HepG2 (cell line): ENCODE results near the gene OSER1. TPM values are rescaled to one million over a fixed set of nuclear protein-coding genes. Genes with fewer than 3 reads are reported as not detected.

ENCODE experiments used
- CBX1 ChIP-seq: IDR thresholded peaks from one replicate; pipeline ENCODE4 v1.6.1; 2016; ENCODE audit warnings: antibody characterized with exemption, low read depth
- CCDC6 ChIP-seq: sonication (generic); formaldehyde crosslinking; IDR thresholded peaks from 2 replicates; pipeline ENCODE4 v1.8.1; 2022; ENCODE audit warnings: mild to moderate bottlenecking, missing genetic modification reagents, moderate library complexity
- DNMT1 ChIP-seq: sonication (generic); formaldehyde crosslinking; IDR thresholded peaks from 2 replicates; pipeline ENCODE4 v1.5.1; 2020; ENCODE audit warnings: mild to moderate bottlenecking, missing genetic modification reagents
- PHF21A ChIP-seq: sonication (generic); formaldehyde crosslinking; IDR thresholded peaks from 2 replicates; pipeline ENCODE4 v1.5.0; 2020; ENCODE audit warnings: mild to moderate bottlenecking, missing genetic modification reagents
- SATB2 ChIP-seq: sonication (generic); formaldehyde crosslinking; IDR thresholded peaks from 2 replicates; pipeline ENCODE4 v1.5.0; 2020; ENCODE audit warnings: missing genetic modification reagents
- TRIM24 ChIP-seq: sonication (generic); formaldehyde crosslinking; IDR thresholded peaks from 2 replicates; pipeline ENCODE4 v1.8.0; 2022; ENCODE audit warnings: mild to moderate bottlenecking, missing genetic modification reagents
- YEATS2 ChIP-seq: sonication (generic); formaldehyde crosslinking; IDR thresholded peaks from 2 replicates; pipeline ENCODE4 v1.4.0; 2020; ENCODE audit warnings: missing genetic modification reagents, borderline replicate concordance
- ZBTB20 ChIP-seq: sonication (generic); formaldehyde crosslinking; IDR thresholded peaks from 2 replicates; pipeline ENCODE4 v1.8.1; 2023; ENCODE audit warnings: missing genetic modification reagents, low read depth, mild to moderate bottlenecking, borderline replicate concordance
- ZFAT ChIP-seq: sonication (generic); formaldehyde crosslinking; conservative IDR thresholded peaks from 2 replicates; pipeline ENCODE4 v1.8.1; 2023; ENCODE audit warnings: missing genetic modification reagents, inconsistent platforms
- ZNF235 ChIP-seq: sonication (generic); formaldehyde crosslinking; IDR thresholded peaks from 2 replicates; pipeline ENCODE4 v1.8.1; 2023; ENCODE audit warnings: mild to moderate bottlenecking, missing genetic modification reagents, borderline replicate concordance
- ZNF644 ChIP-seq: IDR thresholded peaks from 2 replicates; pipeline ENCODE4 v1.6.1; 2016; ENCODE audit warnings: low read depth
- ZNF660 ChIP-seq: sonication (generic); formaldehyde crosslinking; IDR thresholded peaks from 2 replicates; pipeline ENCODE4 v1.5.1; 2020; ENCODE audit warnings: mild to moderate bottlenecking, low read depth, missing genetic modification reagents, borderline replicate concordance
- polyA plus RNA-seq, 8 experiments: library from polyadenylated mRNA; depleted of rRNA in 3 of 8; stranded (reverse) in 7 of 8; unstranded in 1 of 8; fragments of >200 nt; fragmentation: Illumina TruSeq in 4 of 8; extraction: Trizol in 4 of 8; gene quantifications; 2 replicates each; pipeline versions ENCODE4 v1.2.1 to v1.2.3, GENCODE V29; 2011 to 2016; ENCODE audit warnings: low read depth in 4 of 8, missing spikeins in 1 of 8, mixed read lengths in 1 of 8; ENCODE audit not compliant: insufficient read depth in 1 of 8
- total RNA-seq, 5 experiments: library from RNA; depleted of rRNA; stranded (reverse); fragments of >200 nt; fragmentation: Illumina TruSeq; extraction: Trizol; gene quantifications; 2 replicates each; pipeline ENCODE4 v1.2.3, GENCODE V29; 2016; ENCODE audit warnings: low read depth in 1 of 5
- TF ChIP-seq, protein P1 (sequence below): sonication (generic); formaldehyde crosslinking; conservative IDR thresholded peaks from 2 replicates; pipeline ENCODE4 v1.8.0; 2022; ENCODE audit warnings: mild to moderate bottlenecking, moderate library complexity, missing genetic modification reagents
- TF ChIP-seq, protein P2 (sequence below): sonication (generic); formaldehyde crosslinking; IDR thresholded peaks from 2 replicates; pipeline ENCODE4 v1.8.0; 2022; ENCODE audit warnings: mild to moderate bottlenecking, missing genetic modification reagents, moderate library complexity
- TF ChIP-seq, protein P3 (sequence below): IDR thresholded peaks from 2 replicates; pipeline ENCODE4 v1.6.1; 2016; ENCODE audit warnings: missing genetic modification reagents, missing compliant biosample characterization
- TF ChIP-seq, protein P4 (sequence below): sonication (generic); formaldehyde crosslinking; IDR thresholded peaks from 2 replicates; pipeline ENCODE4 v1.4.0; 2020; ENCODE audit warnings: mild to moderate bottlenecking, missing genetic modification reagents, borderline replicate concordance
- TF ChIP-seq, protein P5 (sequence below): sonication (generic); formaldehyde crosslinking; IDR thresholded peaks from 2 replicates; pipeline ENCODE4 v1.5.1; 2020; ENCODE audit warnings: mild to moderate bottlenecking, moderate library complexity, missing genetic modification reagents

OSER1 gene
- total and polyA plus RNA-seq, 2 of the 13 experiments (the other 11 are each of a cell fraction or from before 2014, with no cell fraction given): 71.2 to 71.5 TPM

DNA sequence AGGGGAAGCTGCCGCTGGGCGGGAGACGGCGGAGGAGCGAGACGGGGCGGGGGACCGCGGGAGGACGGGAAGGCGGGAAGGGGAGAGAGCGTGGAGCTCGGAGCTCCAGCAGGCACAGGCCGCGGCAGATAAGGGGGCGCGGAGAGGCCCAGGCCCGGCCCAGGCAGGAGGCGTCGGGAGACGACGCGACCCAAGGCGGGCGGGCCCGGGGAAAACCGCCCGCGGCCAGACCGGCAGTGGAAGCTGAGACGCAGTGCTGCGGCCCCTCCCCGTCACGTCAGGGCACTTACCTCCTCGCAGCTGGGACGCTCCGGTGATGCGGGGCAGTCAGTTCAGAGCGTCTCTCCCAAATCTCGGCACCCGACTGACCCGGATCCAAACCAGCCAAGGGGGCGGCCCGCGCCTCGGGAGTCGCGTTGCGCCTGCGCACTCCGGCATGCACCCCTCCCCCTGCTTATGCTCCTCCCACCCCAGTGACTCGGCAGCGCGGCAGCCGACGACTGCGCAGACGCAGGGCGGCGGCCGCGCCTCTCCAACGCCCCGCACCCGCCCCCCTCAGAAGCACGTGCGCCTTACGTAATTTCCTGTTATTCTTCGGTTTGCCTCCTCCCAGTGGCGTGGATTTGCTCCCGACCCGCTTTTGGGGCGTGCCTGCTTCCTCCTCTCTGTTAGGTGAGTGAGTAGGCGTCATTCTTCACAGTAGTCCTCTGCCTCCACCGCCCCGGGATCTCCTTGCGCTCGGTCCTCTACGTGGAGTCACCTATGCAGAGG lies at the start of gene OSER1 (continued):
- TF ChIP-seq, protein P1, sequence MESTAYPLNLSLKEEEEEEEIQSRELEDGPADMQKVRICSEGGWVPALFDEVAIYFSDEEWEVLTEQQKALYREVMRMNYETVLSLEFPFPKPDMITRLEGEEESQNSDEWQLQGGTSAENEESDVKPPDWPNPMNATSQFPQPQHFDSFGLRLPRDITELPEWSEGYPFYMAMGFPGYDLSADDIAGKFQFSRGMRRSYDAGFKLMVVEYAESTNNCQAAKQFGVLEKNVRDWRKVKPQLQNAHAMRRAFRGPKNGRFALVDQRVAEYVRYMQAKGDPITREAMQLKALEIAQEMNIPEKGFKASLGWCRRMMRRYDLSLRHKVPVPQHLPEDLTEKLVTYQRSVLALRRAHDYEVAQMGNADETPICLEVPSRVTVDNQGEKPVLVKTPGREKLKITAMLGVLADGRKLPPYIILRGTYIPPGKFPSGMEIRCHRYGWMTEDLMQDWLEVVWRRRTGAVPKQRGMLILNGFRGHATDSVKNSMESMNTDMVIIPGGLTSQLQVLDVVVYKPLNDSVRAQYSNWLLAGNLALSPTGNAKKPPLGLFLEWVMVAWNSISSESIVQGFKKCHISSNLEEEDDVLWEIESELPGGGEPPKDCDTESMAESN (CRISPR knock-in tag): 0 out of 2 replicates have a peak, but pooled peaks have one; percentile 47
- TF ChIP-seq DNMT1 (peak; percentile 22; the same call in 1 of the 2 replicates), ZNF660 (CRISPR knock-in tag) (no peak; the same call in 1 of the 2 replicates), ZFAT (CRISPR knock-in tag) (peak; percentile 87), CBX1 (peak; percentile 93), SATB2 (CRISPR knock-in tag) (no peak; the same call in 1 of the 2 replicates), ZBTB20 (peak; percentile 83; the same call in 1 of the 2 replicates), PHF21A (CRISPR knock-in tag) (peak; percentile 72; the same call in 1 of the 2 replicates), YEATS2 (CRISPR knock-in tag) (peak; percentile 92; the same call in 1 of the 2 replicates), CCDC6 (CRISPR knock-in tag) (peak; percentile 84), ZNF235 (CRISPR knock-in tag) (no peak; the same call in 1 of the 2 replicates), ZNF644 (CRISPR knock-in tag) (0 out of 2 replicates have a peak, but pooled peaks have one; percentile 19), TRIM24 (CRISPR knock-in tag) (no peak)
- TF ChIP-seq, protein P2, sequence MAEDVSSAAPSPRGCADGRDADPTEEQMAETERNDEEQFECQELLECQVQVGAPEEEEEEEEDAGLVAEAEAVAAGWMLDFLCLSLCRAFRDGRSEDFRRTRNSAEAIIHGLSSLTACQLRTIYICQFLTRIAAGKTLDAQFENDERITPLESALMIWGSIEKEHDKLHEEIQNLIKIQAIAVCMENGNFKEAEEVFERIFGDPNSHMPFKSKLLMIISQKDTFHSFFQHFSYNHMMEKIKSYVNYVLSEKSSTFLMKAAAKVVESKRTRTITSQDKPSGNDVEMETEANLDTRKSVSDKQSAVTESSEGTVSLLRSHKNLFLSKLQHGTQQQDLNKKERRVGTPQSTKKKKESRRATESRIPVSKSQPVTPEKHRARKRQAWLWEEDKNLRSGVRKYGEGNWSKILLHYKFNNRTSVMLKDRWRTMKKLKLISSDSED: peak; percentile 85; the same call in 1 of the 2 replicates
- TF ChIP-seq, protein P3, sequence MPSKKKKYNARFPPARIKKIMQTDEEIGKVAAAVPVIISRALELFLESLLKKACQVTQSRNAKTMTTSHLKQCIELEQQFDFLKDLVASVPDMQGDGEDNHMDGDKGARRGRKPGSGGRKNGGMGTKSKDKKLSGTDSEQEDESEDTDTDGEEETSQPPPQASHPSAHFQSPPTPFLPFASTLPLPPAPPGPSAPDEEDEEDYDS (CRISPR knock-in tag): peak; percentile 96
- TF ChIP-seq, protein P4, sequence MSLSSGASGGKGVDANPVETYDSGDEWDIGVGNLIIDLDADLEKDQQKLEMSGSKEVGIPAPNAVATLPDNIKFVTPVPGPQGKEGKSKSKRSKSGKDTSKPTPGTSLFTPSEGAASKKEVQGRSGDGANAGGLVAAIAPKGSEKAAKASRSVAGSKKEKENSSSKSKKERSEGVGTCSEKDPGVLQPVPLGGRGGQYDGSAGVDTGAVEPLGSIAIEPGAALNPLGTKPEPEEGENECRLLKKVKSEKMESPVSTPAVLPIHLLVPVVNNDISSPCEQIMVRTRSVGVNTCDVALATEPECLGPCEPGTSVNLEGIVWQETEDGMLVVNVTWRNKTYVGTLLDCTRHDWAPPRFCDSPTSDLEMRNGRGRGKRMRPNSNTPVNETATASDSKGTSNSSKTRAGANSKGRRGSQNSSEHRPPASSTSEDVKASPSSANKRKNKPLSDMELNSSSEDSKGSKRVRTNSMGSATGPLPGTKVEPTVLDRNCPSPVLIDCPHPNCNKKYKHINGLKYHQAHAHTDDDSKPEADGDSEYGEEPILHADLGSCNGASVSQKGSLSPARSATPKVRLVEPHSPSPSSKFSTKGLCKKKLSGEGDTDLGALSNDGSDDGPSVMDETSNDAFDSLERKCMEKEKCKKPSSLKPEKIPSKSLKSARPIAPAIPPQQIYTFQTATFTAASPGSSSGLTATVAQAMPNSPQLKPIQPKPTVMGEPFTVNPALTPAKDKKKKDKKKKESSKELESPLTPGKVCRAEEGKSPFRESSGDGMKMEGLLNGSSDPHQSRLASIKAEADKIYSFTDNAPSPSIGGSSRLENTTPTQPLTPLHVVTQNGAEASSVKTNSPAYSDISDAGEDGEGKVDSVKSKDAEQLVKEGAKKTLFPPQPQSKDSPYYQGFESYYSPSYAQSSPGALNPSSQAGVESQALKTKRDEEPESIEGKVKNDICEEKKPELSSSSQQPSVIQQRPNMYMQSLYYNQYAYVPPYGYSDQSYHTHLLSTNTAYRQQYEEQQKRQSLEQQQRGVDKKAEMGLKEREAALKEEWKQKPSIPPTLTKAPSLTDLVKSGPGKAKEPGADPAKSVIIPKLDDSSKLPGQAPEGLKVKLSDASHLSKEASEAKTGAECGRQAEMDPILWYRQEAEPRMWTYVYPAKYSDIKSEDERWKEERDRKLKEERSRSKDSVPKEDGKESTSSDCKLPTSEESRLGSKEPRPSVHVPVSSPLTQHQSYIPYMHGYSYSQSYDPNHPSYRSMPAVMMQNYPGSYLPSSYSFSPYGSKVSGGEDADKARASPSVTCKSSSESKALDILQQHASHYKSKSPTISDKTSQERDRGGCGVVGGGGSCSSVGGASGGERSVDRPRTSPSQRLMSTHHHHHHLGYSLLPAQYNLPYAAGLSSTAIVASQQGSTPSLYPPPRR (CRISPR knock-in tag): peak; percentile 10; the same call in 1 of the 2 replicates
- TF ChIP-seq, protein P5, sequence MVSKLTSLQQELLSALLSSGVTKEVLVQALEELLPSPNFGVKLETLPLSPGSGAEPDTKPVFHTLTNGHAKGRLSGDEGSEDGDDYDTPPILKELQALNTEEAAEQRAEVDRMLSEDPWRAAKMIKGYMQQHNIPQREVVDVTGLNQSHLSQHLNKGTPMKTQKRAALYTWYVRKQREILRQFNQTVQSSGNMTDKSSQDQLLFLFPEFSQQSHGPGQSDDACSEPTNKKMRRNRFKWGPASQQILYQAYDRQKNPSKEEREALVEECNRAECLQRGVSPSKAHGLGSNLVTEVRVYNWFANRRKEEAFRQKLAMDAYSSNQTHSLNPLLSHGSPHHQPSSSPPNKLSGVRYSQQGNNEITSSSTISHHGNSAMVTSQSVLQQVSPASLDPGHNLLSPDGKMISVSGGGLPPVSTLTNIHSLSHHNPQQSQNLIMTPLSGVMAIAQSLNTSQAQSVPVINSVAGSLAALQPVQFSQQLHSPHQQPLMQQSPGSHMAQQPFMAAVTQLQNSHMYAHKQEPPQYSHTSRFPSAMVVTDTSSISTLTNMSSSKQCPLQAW: peak; percentile 96
